ENCODE data around the gene ZNF76. TPM values are rescaled to one million over a fixed set of nuclear protein-coding genes. Genes with fewer than 3 reads are reported as not detected.
"Not testable (repeated sequence)": the region's sequence is repeated elsewhere in the genome, so short reads cannot be mapped to it uniquely, and the experiment has no call there.

Gene ZNF76
- total and polyA plus RNA-seq, 4 donors, result 10.6 to 51.8 (median 36.5) TPM

DNA sequence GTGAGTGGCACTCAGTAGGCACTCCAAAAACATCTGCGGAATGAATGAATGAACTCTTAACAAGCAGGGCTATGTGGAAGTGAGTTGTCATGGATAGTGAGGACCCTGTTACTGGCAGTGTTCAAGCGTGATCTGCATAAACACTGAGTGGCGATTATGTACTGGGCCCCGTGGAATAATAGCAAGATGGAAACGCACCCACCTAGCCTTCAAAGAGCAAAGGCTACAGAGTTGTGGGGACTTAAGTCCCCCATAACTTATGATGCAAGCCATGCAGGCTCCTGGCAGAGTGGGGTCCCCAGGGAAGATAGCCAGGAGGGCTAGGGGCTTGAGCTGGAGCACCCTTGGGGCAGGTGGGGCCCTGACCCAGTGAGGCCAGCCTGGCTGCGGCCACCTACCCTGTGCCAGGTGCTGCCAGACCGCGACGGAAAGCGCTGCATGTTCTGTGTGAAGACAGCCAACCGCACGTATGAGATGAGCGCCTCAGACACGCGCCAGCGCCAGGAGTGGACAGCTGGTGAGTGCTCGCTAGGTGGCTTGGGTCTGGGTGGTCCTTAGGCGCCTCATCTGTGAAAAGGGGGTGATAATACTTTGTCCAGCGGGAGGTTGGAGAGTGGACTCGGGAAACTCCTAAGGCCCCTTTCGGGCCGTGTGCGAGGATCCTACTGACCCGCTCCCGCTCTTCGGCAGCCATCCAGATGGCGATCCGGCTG, 58.1 kb downstream of the ZNF76 start:
- ATAC-seq (ENCODE audit: low FRiP score), result peak; percentile 55
- no peaks in the 10 kb centered on the region for H3K27me3 ChIP-seq (ENCODE audit: control insufficient read depth in 1 of 2, insufficient read depth in 2 of 2, low read length in 1 of 2)

DNA sequence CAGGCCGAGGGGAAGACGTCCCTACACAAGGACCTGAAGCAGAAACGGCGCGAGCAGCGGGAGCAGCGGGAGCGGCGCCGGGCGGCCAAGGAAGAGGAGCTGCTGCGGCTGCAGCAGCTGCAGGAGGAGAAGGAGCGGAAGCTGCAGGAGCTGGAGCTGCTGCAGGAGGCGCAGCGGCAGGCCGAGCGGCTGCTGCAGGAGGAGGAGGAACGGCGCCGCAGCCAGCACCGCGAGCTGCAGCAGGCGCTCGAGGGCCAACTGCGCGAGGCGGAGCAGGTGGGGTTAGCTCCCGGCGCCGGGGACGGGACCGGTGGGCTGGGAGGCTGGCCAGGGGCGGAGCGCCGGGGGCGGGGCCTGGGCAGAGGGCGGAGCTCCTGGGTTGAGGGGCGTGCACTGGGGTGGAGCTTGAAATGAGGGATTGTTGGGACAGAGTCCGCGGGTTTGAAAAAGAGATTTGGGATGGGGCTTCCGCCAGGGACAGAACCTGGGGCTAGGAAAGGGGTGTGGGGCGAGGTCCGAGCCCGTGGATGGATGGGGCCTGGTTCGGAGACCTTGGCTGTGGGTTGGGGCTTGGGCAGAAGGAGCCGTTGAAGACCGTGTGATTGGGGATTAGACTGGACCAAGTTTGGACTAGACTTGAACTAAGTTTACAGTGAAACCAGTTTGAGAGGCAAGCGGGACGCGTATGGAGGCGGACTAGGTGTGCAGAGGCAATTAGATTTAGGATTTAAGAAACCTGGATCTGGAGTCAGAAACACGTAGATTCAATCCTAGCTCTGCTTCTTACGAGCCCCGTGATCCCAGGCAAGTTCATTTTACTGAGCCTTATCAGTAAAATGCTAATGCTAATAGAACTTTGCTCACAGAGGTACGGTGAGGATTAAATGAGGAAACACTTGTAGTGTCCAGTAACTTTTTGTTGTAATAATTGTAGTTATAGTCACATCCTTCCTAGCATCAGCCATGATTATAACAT, 58.9 kb downstream of the ZNF76 start:
- ATAC-seq (ENCODE audit: low FRiP score) (peak; percentile 95), DNase-seq (peak; percentile 82 to 93)
- Histone ChIP-seq H3K36me3 (ENCODE audit: control insufficient read depth in 1 of 2, insufficient read depth in 2 of 2, low read length in 1 of 2) (no peaks in the 10 kb centered on the region), H3K4me3 (ENCODE audit: low read length in 2 of 2) (peak overlapping the region; percentile 25 to 31), H3K9me3 (ENCODE audit: control insufficient read depth, low read length) (no peaks in the 10 kb centered on the region), H3K4me1 (ENCODE audit: control insufficient read depth in 1 of 2, insufficient read depth in 2 of 2, low read length in 2 of 2) (no peaks in the 10 kb centered on the region), H3K27ac (ENCODE audit: low read depth in 1 of 2, low read length in 2 of 2) (no peak overlapping the region), H3K27me3 (ENCODE audit: control insufficient read depth in 1 of 2, insufficient read depth in 2 of 2, low read length in 1 of 2) (no peaks in the 10 kb centered on the region)
- intact Hi-C loops (cut with DNase I), result no loop called here
- WGBS, 2 donors, result 7 to 8% methylated on average over 47 to 55 of the region's 55 CpGs

More for the DNA sequence above, 58.1 kb downstream of the ZNF76 start:
- Histone ChIP-seq H3K9me3 (ENCODE audit: control insufficient read depth, low read length) (no peaks in the 10 kb centered on the region), H3K36me3 (ENCODE audit: control insufficient read depth in 1 of 2, insufficient read depth in 2 of 2, low read length in 1 of 2) (no peaks in the 10 kb centered on the region), H3K4me1 (ENCODE audit: control insufficient read depth in 1 of 2, insufficient read depth in 2 of 2, low read length in 2 of 2) (no peaks in the 10 kb centered on the region), H3K4me3 (ENCODE audit: low read length in 2 of 2) (peak overlapping the region in 1 of 2 donors; percentile 21), H3K27ac (ENCODE audit: low read depth in 1 of 2, low read length in 2 of 2) (no peak overlapping the region)
- no peak for DNase-seq
- intact Hi-C loops (cut with DNase I), result no loop called here
- WGBS, 2 donors, result 27% methylated on average over 28 of the region's 28 CpGs

DNA sequence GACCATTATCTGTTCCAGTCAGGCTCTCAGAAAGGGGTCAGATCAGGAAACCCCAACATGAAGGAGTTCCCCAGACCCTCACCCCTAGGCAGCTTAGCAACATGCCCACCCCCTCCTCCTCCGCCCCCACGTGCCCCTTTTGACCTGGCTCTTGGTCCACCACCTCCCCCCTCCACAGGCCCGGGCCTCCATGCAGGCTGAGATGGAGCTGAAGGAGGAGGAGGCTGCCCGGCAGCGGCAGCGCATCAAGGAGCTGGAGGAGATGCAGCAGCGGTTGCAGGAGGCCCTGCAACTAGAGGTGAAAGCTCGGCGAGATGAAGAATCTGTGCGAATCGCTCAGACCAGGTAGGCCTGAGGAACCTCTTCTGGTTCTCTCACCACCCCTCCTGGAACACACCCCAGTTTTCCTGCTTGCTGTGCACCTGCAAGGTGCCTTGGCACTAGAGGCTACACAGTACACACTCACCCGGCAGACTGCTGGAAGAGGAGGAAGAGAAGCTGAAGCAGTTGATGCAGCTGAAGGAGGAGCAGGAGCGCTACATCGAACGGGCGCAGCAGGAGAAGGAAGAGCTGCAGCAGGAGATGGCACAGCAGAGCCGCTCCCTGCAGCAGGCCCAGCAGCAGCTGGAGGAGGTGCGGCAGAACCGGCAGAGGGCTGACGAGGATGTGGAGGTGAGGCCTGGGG, 60.0 kb downstream of the ZNF76 start:
- no peaks in the 10 kb centered on the region for H3K4me1 ChIP-seq (ENCODE audit: control insufficient read depth in 1 of 2, insufficient read depth in 2 of 2, low read length in 2 of 2)
- intact Hi-C loops (cut with DNase I), result no loop called here
- H3K9me3 ChIP-seq (ENCODE audit: control insufficient read depth, low read length), result no peaks in the 10 kb centered on the region
- no peak for ATAC-seq (ENCODE audit: low FRiP score)
- no peak overlapping the region for H3K27ac ChIP-seq (ENCODE audit: low read depth in 1 of 2, low read length in 2 of 2)
- 91 to 93% methylated on average over 20 of the region's 20 CpGs for WGBS, 2 donors
- H3K4me3 ChIP-seq (ENCODE audit: low read length in 2 of 2), result no peak overlapping the region
- no peak for DNase-seq
- no peaks in the 10 kb centered on the region for H3K36me3 ChIP-seq (ENCODE audit: control insufficient read depth in 1 of 2, insufficient read depth in 2 of 2, low read length in 1 of 2)
- no peaks in the 10 kb centered on the region for H3K27me3 ChIP-seq (ENCODE audit: control insufficient read depth in 1 of 2, insufficient read depth in 2 of 2, low read length in 1 of 2)

DNA sequence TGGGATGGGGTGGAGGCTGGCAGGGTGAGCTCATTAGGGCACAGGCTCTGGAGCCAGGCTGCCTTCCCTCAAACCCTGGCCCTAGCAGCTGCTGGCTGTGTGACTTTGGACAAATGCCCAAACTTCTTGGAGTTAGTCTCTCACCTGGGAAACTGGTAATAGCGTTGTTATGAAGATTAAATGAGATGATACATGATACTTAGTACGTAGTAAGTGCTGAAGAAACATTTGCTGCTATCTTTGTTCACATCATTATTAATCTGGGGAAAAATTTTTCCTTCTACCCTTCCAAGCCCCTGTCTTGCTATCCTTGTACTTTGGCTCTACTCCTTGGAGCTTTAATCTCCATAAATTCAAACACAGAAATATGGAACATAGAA, 60.5 kb downstream of the ZNF76 start:
- intact Hi-C loops (cut with DNase I), result no loop called here
- DNase-seq (no peak), ATAC-seq (ENCODE audit: low FRiP score) (no peak)
- WGBS, 2 donors, result 84 to 93% methylated on average over 2 of the region's 2 CpGs
- no peaks in the 10 kb centered on the region for H3K27me3 ChIP-seq (ENCODE audit: control insufficient read depth in 1 of 2, insufficient read depth in 2 of 2, low read length in 1 of 2)
- no peak overlapping the region for H3K4me3 ChIP-seq (ENCODE audit: low read length in 2 of 2)
- H3K4me1 ChIP-seq (ENCODE audit: control insufficient read depth in 1 of 2, insufficient read depth in 2 of 2, low read length in 2 of 2), result no peaks in the 10 kb centered on the region
- no peaks in the 10 kb centered on the region for H3K9me3 ChIP-seq (ENCODE audit: control insufficient read depth, low read length)
- H3K27ac ChIP-seq (ENCODE audit: low read depth in 1 of 2, low read length in 2 of 2), result no peak overlapping the region
- no peaks in the 10 kb centered on the region for H3K36me3 ChIP-seq (ENCODE audit: control insufficient read depth in 1 of 2, insufficient read depth in 2 of 2, low read length in 1 of 2)

DNA sequence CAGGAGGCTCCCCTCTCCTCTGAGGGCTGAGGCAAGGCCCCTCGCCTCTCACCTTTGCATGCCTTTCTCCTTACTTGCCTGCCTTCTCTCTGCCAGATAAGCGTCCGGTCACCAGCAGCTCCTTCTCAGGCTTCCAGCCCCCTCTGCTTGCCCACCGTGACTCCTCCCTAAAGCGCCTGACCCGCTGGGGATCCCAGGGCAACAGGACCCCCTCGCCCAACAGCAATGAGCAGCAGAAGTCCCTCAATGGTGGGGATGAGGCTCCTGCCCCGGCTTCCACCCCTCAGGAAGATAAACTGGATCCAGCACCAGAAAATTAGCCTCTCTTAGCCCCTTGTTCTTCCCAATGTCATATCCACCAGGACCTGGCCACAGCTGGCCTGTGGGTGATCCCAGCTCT, 61.6 kb downstream of the ZNF76 start:
- Histone ChIP-seq H3K4me1 (ENCODE audit: control insufficient read depth in 1 of 2, insufficient read depth in 2 of 2, low read length in 2 of 2) (no peaks in the 10 kb centered on the region), H3K4me3 (ENCODE audit: low read length in 2 of 2) (no peak overlapping the region), H3K36me3 (ENCODE audit: control insufficient read depth in 1 of 2, insufficient read depth in 2 of 2, low read length in 1 of 2) (no peaks in the 10 kb centered on the region), H3K27me3 (ENCODE audit: control insufficient read depth in 1 of 2, insufficient read depth in 2 of 2, low read length in 1 of 2) (no peaks in the 10 kb centered on the region), H3K27ac (ENCODE audit: low read depth in 1 of 2, low read length in 2 of 2) (no peak overlapping the region), H3K9me3 (ENCODE audit: control insufficient read depth, low read length) (no peaks in the 10 kb centered on the region)
- WGBS, 2 donors, result 95 to 98% methylated on average over 8 of the region's 8 CpGs
- ATAC-seq (ENCODE audit: low FRiP score) (no peak), DNase-seq (no peak)
- intact Hi-C loops (cut with DNase I), result no loop called here

DNA sequence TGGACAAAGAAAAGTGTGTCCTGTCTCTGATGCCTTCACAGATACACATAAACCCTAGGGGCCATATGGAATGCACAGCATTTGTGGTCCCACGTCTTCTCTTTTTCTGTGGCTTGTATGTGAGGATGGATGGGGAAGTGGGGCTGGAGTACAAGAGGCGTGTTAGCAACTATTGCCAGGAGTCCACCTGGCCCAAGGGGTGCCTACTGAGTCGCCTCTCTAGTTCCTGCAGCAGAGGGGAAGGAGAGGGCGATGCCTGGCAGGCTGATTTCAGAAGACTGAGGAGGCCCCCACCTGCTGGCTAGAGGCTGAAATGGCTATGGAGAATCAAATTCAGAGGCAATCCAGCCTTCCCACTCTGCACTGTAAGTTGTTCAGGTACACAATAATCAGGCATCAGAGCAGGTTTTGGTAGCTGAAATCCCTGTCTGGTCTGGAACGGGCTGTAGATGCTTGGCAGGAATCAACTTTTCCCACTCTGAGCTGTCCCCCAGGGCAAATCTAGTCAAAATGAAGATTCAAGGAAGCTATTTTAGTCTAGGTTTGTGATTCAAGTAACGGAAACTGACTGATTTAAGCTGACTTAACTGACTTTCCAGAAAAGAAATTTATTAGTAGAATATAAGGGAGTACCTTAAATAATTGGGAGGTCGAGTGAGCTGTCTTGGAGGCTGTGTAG, 68.0 kb downstream of the ZNF76 start:
- no peaks in the 10 kb centered on the region for H3K27me3 ChIP-seq (ENCODE audit: control insufficient read depth in 1 of 2, insufficient read depth in 2 of 2, low read length in 1 of 2)
- H3K27ac ChIP-seq (ENCODE audit: low read depth in 1 of 2, low read length in 2 of 2), result no peak overlapping the region
- WGBS, 2 donors, result 29 to 31% methylated on average over 7 of the region's 7 CpGs
- no peak overlapping the region for H3K4me3 ChIP-seq (ENCODE audit: low read length in 2 of 2)
- no peaks in the 10 kb centered on the region for H3K36me3 ChIP-seq (ENCODE audit: control insufficient read depth in 1 of 2, insufficient read depth in 2 of 2, low read length in 1 of 2)
- peaks cover 2% of the 10 kb centered on the region for H3K9me3 ChIP-seq (ENCODE audit: control insufficient read depth, low read length)
- DNase-seq (peak in 1 of 2 donors; percentile 74), ATAC-seq (ENCODE audit: low FRiP score) (peak; percentile 83)
- no peaks in the 10 kb centered on the region for H3K4me1 ChIP-seq (ENCODE audit: control insufficient read depth in 1 of 2, insufficient read depth in 2 of 2, low read length in 2 of 2)
- intact Hi-C loops (cut with DNase I), result loop anchor here in 1 of 2 donors (2.0 kb wide), 1 partner anchor 31 kb away; the partner anchor contains the start of gene DEF6

DNA sequence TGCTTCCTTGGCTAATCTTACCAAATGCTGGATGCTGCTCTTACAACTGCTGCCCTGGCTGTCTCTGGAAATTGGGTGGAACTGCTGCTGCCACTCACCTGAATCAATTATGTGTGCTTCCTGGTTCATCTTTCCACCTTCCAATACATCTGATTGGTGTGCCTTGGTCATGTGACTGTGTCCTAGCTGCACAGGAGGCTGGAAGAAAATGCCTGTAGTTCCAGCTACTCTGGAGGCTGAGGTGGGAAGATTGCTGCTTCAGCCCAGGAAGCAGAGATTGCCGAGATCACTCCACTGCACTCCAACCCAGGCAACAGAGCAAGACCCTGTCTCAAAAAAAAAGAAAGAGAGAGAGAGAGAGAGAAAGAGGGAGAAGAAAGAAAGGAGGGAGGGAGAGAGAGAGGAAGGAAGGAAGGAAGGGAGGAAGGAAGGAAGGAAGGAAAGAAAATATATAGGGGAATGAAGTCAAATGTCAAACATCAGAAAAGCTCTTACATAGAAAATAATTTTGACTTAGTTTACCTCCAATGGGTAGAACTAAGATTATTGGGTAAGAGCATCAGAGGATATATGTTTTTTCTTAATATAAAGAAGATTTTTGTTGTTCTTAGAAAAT, 68.7 kb downstream of the ZNF76 start:
- Histone ChIP-seq H3K27ac (ENCODE audit: low read depth in 1 of 2, low read length in 2 of 2) (no peak overlapping the region), H3K4me3 (ENCODE audit: low read length in 2 of 2) (no peak overlapping the region), H3K4me1 (ENCODE audit: control insufficient read depth in 1 of 2, insufficient read depth in 2 of 2, low read length in 2 of 2) (no peaks in the 10 kb centered on the region), H3K36me3 (ENCODE audit: control insufficient read depth in 1 of 2, insufficient read depth in 2 of 2, low read length in 1 of 2) (no peaks in the 10 kb centered on the region), H3K27me3 (ENCODE audit: control insufficient read depth in 1 of 2, insufficient read depth in 2 of 2, low read length in 1 of 2) (no peaks in the 10 kb centered on the region), H3K9me3 (ENCODE audit: control insufficient read depth, low read length) (peaks cover 2% of the 10 kb centered on the region)
- 93 to 95% methylated on average over 1 of the region's 1 CpG for WGBS, 2 donors
- intact Hi-C loops (cut with DNase I), result loop anchor here in 1 of 2 donors (2.0 kb wide), 1 partner anchor 31 kb away; the partner anchor contains the start of gene DEF6
- ATAC-seq (ENCODE audit: low FRiP score) (no peak), DNase-seq (no peak)

DNA sequence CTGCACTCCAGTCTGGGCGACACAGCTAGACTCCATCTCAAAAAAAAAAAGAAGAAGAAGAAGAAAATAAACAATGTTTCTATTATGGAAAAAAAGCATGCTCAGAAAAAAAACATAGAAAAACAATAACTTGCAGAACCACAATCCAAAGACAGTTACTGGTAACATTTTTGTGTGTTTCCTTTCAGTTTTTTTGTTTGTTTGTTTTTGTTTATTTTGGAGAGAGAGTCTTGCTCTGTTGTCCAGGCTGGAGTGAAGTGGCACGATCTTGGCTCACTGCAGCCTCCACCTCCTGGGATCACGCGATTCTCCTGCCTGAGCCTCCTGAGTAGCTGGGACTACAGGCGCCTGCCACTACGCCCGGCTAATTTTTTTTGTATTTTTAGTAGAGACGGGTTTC, 69.4 kb downstream of the ZNF76 start:
- H3K27me3 ChIP-seq (ENCODE audit: control insufficient read depth in 1 of 2, insufficient read depth in 2 of 2, low read length in 1 of 2); H3K36me3 ChIP-seq (ENCODE audit: control insufficient read depth in 1 of 2, insufficient read depth in 2 of 2, low read length in 1 of 2); ATAC-seq (ENCODE audit: low FRiP score); H3K27ac ChIP-seq (ENCODE audit: low read depth in 1 of 2, low read length in 2 of 2); H3K4me1 ChIP-seq (ENCODE audit: control insufficient read depth in 1 of 2, insufficient read depth in 2 of 2, low read length in 2 of 2); H3K9me3 ChIP-seq (ENCODE audit: control insufficient read depth, low read length); DNase-seq; H3K4me3 ChIP-seq (ENCODE audit: low read length in 2 of 2): not testable (repeated sequence)
- WGBS, 2 donors, result 88 to 91% methylated on average over 8 of the region's 8 CpGs
- intact Hi-C loops (cut with DNase I), result loop anchor here in 1 of 2 donors (2.0 kb wide), 1 partner anchor 32 kb away; the partner anchor contains the start of gene DEF6

All from aorta (tissue), 5 donors.